Epithelial cell of prostate (primary cell): ENCODE measurements around the gene ZNF385D.
"Not testable (repeated sequence)": the region's sequence is repeated elsewhere in the genome, so short reads cannot be mapped to it uniquely, and the experiment has no call there.

Experiments
- DNase-seq: peaks from one replicate; pipeline ENCODE4 v3.0.0-alpha.2; 2011; ENCODE audit warnings: low read depth, low spot score
- H3K27ac ChIP-seq: fragments of 450-650 bp; 2 replicates; pipeline ENCODE4 v1.5.1; 2017; ENCODE audit warnings: mild to moderate bottlenecking

The ZNF385D gene

GRCh38 chr3:21405671-21406667 is 345.0 kb downstream of the ZNF385D start:
- DNase-seq = no peak
- H3K27ac ChIP-seq = no peak overlapping the region

- DNase-seq = no peak
- H3K27ac ChIP-seq = no peak overlapping the region
Observed at GRCh38 chr3:21398461-21398860, 352.5 kb downstream of the ZNF385D start.

- no peak overlapping the region for H3K27ac ChIP-seq
- DNase-seq = no peak
Observed at GRCh38 chr3:21393683-21394311, 357.2 kb downstream of the ZNF385D start.

- H3K27ac ChIP-seq = no peak overlapping the region
- no peak for DNase-seq
Observed at GRCh38 chr3:21392526-21392925, 358.5 kb downstream of the ZNF385D start.

GRCh38 chr3:21390856-21391255 is 360.2 kb downstream of the ZNF385D start:
- no peak overlapping the region for H3K27ac ChIP-seq
- no peak for DNase-seq

- no peak overlapping the region for H3K27ac ChIP-seq
- peak; percentile 33 for DNase-seq
Observed at GRCh38 chr3:21390136-21390535, 360.9 kb downstream of the ZNF385D start.

- not testable (repeated sequence) for H3K27ac ChIP-seq, DNase-seq
Observed at GRCh38 chr3:21387142-21387826, 363.7 kb downstream of the ZNF385D start.

- DNase-seq, H3K27ac ChIP-seq: not testable (repeated sequence)
Observed at GRCh38 chr3:21378036-21378435, 373.0 kb downstream of the ZNF385D start.

- H3K27ac ChIP-seq = no peak overlapping the region
- DNase-seq = no peak
Observed at GRCh38 chr3:21377071-21377769, 373.8 kb downstream of the ZNF385D start.

- DNase-seq = no peak
- no peak overlapping the region for H3K27ac ChIP-seq
Observed at GRCh38 chr3:21372316-21372715, 378.7 kb downstream of the ZNF385D start.
